ENCODE results near the gene RYR2.

DNA sequence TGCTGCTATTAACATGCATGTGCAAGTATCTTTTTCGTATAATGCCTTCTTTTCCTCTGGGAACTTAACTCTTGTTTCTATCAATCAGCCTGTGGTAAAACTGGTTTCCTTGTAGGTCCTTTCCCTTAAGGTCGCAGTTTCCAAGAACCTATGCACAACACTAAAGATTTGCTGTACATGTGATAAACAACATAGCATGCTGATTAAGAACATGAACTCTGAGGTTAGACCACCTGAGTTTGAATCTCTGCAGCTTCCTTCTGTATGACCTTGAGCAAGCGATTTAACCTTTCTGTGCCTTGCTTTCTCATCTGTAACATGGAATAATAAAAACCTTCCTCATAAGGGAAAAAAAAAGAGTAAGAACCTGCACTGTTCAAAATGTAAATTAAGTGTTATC lies 186.4 kb downstream of the RYR2 start:
- TF ChIP-seq, protein P1, sequence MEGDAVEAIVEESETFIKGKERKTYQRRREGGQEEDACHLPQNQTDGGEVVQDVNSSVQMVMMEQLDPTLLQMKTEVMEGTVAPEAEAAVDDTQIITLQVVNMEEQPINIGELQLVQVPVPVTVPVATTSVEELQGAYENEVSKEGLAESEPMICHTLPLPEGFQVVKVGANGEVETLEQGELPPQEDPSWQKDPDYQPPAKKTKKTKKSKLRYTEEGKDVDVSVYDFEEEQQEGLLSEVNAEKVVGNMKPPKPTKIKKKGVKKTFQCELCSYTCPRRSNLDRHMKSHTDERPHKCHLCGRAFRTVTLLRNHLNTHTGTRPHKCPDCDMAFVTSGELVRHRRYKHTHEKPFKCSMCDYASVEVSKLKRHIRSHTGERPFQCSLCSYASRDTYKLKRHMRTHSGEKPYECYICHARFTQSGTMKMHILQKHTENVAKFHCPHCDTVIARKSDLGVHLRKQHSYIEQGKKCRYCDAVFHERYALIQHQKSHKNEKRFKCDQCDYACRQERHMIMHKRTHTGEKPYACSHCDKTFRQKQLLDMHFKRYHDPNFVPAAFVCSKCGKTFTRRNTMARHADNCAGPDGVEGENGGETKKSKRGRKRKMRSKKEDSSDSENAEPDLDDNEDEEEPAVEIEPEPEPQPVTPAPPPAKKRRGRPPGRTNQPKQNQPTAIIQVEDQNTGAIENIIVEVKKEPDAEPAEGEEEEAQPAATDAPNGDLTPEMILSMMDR (IDR thresholded peaks at IDR 0.05), result no peak
- no peak for TF ChIP-seq POLR2A (IDR thresholded peaks at IDR 0.05)

Measured in heart left ventricle (tissue), 13 donors.